Posterior vena cava (tissue), 2 donors: Measurements from ENCODE around the gene ZNF223. TPM values are rescaled to one million over a fixed set of nuclear protein-coding genes. Genes with fewer than 3 reads are reported as not detected.

ENCODE experiments used
- total RNA-seq, 2 donors: library from RNA; stranded (reverse); fragmentation: NEBNext Ultra II Directional; extraction: Animal tissue kit (Norgen Biotek cat#: 25700); gene quantifications; one replicate each; pipeline ENCODE4 v1.2.1, GENCODE V29; 2021
- donor health status: DM: yes; HTN: yes; CAD: no.
- donor health status: DM: yes; HTN: yes; CAD: no.

The ZNF223 gene
- total RNA-seq, 2 donors from 2014 or later: 2.8 to 3.7 TPM

Other genes starting within 250 kb of the ZNF223 start
- gene LYPD5, start 249.6 kb upstream of the ZNF223 start, total RNA-seq: 1 to 10 TPM; 2.5 to 4.0 TPM
- gene ZNF283, start 224.7 kb upstream of the ZNF223 start, total RNA-seq: 1 to 10 TPM; 9.7 to 9.8 TPM
- gene ZNF404, start 168.1 kb upstream of the ZNF223 start, total RNA-seq: 1 to 10 TPM; 2.1 to 3.4 TPM
- gene ZNF45, start 116.8 kb upstream of the ZNF223 start, total RNA-seq: 10 to 100 TPM; 11.5 to 14.4 TPM
- 1 to 10 TPM; 4.4 to 7.4 TPM for gene ZNF221, start 100.8 kb upstream of the ZNF223 start, total RNA-seq
- 1 to 10 TPM; 5.0 to 6.7 TPM for gene ZNF155, start 67.8 kb upstream of the ZNF223 start, total RNA-seq
- gene ZNF230, start 49.1 kb upstream of the ZNF223 start, total RNA-seq: 1 to 10 TPM; 3.6 to 3.9 TPM
- gene ZNF222, start 26.7 kb upstream of the ZNF223 start, total RNA-seq: 1 to 10 TPM; 3.5 to 4.1 TPM
- 1 to 10 TPM; 2.3 to 2.5 TPM for gene ZNF284, start 20.1 kb downstream of the ZNF223 start, total RNA-seq
- 10 to 100 TPM; 16.4 to 21.0 TPM for gene ZNF224, start 42.3 kb downstream of the ZNF223 start, total RNA-seq
- gene ZNF225, start 61.4 kb downstream of the ZNF223 start, total RNA-seq: 1 to 10 TPM; 3.5 to 6.0 TPM
- 10 to 100 TPM in 1 of 2 donors, 1 to 10 TPM in 1; 9.4 to 10.0 TPM for gene ZNF234, start 89.5 kb downstream of the ZNF223 start, total RNA-seq
- gene ZNF226, start 113.1 kb downstream of the ZNF223 start, total RNA-seq: 10 to 100 TPM; 15.8 to 19.8 TPM
- gene ZNF227, start 160.5 kb downstream of the ZNF223 start, total RNA-seq: 10 to 100 TPM; 13.2 to 14.6 TPM
- gene ZNF233, start 207.8 kb downstream of the ZNF223 start, total RNA-seq: under 1 TPM; 0.19 to 0.28 TPM